ENCODE data around the gene SH3RF1.

DNA sequence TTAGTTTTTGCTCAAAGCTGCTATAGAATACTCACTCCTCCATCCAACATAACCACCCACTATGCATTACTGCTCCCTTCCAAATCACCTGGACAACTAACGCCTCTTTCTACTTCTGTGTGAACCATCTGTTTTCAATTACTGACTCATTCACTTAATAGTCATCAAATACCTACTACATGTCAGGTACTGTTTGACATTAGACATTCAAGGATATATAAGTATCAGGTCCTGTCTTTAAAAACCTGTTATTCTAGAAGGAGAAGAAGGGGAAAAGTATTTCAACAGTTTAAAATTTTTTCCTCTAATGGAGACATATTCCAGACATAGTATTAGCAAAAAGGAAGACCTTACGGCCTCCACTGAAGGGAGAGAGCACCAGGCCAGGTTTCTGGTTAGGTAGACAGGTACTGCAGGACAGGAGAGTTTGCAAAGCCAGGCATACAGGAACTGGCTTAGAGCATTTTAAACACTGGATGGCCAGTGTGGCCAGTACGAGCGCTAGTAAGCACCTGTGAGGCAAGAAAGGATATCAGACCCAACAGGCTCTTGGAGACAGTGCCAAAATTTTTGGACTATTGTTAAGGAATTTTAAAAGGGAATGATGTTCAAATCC lies 39.0 kb downstream of the SH3RF1 start:
- TF ChIP-seq, protein P1, sequence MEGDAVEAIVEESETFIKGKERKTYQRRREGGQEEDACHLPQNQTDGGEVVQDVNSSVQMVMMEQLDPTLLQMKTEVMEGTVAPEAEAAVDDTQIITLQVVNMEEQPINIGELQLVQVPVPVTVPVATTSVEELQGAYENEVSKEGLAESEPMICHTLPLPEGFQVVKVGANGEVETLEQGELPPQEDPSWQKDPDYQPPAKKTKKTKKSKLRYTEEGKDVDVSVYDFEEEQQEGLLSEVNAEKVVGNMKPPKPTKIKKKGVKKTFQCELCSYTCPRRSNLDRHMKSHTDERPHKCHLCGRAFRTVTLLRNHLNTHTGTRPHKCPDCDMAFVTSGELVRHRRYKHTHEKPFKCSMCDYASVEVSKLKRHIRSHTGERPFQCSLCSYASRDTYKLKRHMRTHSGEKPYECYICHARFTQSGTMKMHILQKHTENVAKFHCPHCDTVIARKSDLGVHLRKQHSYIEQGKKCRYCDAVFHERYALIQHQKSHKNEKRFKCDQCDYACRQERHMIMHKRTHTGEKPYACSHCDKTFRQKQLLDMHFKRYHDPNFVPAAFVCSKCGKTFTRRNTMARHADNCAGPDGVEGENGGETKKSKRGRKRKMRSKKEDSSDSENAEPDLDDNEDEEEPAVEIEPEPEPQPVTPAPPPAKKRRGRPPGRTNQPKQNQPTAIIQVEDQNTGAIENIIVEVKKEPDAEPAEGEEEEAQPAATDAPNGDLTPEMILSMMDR (IDR thresholded peaks at IDR 0.05), result no peak
- TF ChIP-seq, protein P2, sequence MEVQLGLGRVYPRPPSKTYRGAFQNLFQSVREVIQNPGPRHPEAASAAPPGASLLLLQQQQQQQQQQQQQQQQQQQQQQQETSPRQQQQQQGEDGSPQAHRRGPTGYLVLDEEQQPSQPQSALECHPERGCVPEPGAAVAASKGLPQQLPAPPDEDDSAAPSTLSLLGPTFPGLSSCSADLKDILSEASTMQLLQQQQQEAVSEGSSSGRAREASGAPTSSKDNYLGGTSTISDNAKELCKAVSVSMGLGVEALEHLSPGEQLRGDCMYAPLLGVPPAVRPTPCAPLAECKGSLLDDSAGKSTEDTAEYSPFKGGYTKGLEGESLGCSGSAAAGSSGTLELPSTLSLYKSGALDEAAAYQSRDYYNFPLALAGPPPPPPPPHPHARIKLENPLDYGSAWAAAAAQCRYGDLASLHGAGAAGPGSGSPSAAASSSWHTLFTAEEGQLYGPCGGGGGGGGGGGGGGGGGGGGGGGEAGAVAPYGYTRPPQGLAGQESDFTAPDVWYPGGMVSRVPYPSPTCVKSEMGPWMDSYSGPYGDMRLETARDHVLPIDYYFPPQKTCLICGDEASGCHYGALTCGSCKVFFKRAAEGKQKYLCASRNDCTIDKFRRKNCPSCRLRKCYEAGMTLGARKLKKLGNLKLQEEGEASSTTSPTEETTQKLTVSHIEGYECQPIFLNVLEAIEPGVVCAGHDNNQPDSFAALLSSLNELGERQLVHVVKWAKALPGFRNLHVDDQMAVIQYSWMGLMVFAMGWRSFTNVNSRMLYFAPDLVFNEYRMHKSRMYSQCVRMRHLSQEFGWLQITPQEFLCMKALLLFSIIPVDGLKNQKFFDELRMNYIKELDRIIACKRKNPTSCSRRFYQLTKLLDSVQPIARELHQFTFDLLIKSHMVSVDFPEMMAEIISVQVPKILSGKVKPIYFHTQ (CRISPR knock-in tag; IDR thresholded peaks at IDR 0.05), result no peak
